Amniotic epithelial cell (primary cell): ENCODE measurements around the gene TBC1D32.
"Not testable (repeated sequence)": the region's sequence is repeated elsewhere in the genome, so short reads cannot be mapped to it uniquely, and the experiment has no call there.

Source experiments
- DNase-seq: peaks from one replicate; pipeline ENCODE4 v3.0.0-alpha.2; 2010; ENCODE audit warnings: low read depth

Gene TBC1D32

GRCh38 chr6:121223212-121223611 is 111.1 kb downstream of the TBC1D32 start:
- no peak for DNase-seq

GRCh38 chr6:121222656-121223055 is 111.6 kb downstream of the TBC1D32 start:
- DNase-seq: peak; percentile 41

GRCh38 chr6:121216928-121217327 is 117.4 kb downstream of the TBC1D32 start:
- peak; percentile 82 for DNase-seq

DNA sequence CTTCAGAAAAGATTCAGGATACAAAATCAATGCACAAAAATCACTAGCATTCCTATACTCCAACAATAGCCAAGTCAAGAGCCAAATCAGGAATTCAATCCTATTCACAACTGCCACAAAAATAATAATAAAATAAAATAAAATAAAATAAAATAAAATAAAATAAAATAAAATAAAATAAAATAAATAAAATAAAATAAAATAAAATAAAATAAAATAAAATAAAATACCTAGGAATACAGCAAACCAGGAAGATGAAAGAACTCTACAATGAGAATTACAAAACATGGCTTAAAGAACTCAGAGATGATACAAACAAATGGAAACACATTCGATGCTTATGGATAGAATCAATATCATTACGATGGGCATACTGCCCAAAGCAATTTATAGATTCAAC is 120.9 kb downstream of the TBC1D32 start:
- not testable (repeated sequence) for DNase-seq

GRCh38 chr6:121210943-121211342 is 123.3 kb downstream of the TBC1D32 start:
- DNase-seq: no peak

DNA sequence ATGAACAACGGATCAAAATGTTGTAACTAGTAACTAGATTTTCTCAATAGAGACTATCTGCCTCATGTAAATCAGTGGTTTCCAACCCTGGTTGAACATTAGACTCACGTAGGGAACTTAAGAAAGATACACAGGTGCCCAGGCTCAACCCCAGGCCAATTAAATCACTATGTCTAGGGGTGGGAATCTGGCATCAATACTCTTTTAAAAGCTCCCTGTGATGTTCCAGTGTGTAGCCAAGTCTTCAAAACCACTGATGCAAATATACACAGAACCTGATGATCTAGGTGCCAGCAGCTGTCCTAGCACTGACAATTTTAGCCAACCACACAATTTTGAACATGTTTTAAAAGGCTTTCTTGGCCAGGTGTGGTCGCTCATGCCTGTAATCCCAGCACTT is 128.7 kb downstream of the TBC1D32 start:
- DNase-seq: no peak

DNA sequence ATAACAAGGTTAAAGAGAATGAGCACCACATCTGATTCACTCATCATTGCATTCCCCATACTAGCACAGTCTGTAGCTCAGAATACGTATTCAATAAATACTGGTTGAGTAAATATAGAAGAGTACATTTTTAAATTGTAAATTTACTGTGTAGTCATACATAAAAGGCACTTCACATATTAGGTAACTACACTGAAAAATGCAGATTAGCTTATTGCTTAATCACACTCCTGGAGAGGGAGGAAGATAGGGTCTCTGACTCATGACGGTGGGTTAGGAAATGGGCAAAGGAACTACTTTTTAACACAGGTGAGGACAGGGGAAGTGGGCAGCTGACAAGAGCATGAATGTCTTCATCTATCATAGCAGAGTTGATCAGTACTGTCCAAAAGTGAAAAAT is 133.2 kb downstream of the TBC1D32 start:
- peak; percentile 81 for DNase-seq

- not testable (repeated sequence) for DNase-seq
Measured at GRCh38 chr6:121196042-121196441, 138.2 kb downstream of the TBC1D32 start.

DNA sequence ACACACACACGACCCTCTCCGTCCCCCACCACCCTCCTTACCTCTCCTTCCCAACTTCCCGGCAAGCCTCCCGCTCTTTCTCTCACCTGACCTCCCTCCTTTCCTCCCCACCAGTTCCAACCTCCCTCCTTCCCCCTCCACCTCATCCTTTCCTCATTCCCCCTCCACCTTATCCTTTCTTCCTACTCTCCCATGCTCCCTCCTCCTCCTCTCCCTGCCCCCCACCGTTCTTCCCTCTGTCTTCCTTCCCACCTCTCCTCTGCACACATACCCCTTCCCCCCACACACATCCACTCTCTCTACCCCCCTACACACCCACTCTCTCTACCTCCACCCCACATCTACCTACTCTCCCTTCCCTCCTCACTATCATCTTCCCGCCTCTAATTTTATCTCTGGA is 144.2 kb downstream of the TBC1D32 start:
- DNase-seq: no peak

DNA sequence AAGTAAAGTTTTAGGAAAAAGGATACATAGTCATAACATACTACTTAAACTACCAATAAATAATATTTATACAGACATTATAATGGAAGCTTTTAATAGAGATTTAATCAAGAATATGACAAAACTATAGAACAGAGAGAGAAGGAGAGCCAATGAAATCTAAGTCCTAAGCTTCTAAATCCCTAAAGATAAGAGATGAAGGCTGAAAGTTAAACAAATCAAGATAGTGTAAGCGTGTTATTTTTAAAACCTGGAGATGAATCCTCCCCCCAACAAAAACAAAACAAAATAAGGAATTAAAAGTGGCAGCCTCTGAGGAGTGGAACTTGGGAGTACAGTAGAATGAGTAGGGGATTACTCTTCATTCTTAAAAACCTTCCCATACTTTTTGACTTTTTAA is 145.9 kb downstream of the TBC1D32 start:
- peak; percentile 35 for DNase-seq

DNA sequence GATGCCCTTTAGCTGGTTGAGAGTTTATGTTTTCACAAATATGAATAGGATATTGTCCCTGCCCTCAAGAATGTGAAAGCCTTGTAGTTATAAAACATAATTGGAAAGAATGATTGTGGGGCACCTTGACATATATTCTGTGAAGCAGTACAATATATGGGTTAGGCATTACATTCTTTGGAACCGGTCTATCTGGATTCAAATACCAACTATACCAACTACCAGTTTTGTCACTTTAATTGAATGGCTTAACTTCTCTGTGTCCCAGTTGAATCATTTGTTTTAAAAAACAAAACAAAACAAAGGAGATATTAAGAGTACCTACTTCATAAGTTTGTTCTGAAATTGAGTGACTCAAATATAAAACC is 146.5 kb downstream of the TBC1D32 start:
- DNase-seq: no peak

DNA sequence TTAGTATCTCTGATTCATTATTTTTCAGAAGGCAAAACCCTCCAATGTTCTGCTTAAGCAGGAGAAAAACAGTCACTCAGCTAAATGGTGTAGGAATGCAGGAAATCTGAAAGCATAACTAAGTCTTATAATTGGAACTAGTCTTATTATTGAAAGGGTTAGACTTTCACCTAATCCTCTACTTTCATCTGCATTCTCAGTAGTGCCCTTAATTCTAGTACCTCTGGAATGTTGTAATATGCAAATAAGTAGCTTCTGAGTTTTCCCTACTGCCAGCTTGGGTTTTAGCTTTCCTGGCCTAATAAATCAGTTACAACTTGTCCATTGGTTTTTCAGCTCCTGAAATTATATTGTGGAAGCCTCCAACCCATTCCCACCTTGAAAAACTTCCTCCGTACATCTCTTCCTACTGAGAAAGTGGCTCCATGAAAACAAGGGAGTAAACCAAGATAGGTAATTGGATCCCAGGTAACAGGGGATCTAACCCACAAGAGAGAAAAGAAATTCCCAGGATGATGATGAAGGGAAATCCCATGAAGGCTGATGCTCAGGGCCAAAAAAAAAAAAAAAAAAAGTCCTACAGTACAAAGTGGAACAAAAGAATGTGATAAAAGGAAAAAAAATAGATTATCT is 147.0 kb downstream of the TBC1D32 start:
- no peak for DNase-seq

DNA sequence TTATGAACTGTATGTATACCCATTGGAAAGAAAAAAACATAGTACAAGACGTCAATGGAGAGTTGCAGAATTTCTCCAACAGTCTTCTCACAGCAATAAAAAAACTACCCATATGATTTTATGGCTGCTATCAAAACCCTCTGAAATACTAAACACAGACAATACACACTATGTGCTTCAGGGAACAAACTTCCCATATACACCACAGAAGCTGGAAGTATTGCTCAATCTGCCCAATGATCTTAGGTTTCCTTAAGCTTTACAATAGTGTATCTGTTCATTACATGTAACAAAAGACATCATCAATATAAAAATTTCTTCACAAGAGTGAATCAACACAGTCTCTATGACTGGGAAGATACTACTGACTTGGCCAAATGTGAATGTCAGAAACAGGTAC is 150.5 kb downstream of the TBC1D32 start:
- DNase-seq: no peak

- no peak for DNase-seq
Measured at GRCh38 chr6:121175827-121176226, 158.5 kb downstream of the TBC1D32 start.

DNA sequence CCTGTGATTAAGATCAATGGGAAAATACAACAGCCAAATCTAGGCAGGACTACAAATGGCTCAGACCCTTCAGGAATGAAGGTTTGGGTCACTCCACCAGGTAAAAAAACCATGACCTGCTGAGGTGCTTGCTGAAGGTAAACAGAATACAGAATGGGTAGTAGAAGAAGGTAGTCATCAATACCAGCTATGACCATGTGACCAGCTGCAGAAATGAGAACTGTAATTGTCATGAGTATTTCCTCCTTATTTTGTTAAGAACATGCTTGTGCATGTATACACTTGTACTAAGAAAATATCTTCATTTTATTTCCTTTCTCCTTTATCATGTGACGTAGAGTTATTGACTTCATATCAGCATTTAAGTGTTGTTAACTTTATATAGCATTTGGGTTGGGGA is 161.8 kb downstream of the TBC1D32 start:
- DNase-seq: not testable (repeated sequence)

DNA sequence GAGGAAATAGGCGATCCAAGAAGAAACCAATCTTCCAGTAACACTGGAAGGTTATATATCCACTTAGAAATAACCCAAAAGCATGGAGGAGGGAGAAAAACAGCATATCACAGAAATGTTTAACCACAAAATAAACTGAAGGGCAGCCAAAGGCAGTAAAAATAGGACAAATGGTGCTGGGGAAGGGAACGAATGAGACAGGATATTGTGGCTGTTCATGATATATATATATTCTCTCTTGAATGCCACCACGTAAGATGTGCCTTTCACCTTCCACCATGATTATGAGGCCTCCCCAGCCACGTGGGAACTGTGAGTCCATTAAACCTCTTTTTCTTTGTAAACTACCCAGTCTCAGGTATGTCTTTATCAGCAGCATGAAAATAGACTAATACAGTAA is 162.4 kb downstream of the TBC1D32 start:
- no peak for DNase-seq

GRCh38 chr6:121161886-121162285 is 172.4 kb downstream of the TBC1D32 start:
- DNase-seq: no peak

DNA sequence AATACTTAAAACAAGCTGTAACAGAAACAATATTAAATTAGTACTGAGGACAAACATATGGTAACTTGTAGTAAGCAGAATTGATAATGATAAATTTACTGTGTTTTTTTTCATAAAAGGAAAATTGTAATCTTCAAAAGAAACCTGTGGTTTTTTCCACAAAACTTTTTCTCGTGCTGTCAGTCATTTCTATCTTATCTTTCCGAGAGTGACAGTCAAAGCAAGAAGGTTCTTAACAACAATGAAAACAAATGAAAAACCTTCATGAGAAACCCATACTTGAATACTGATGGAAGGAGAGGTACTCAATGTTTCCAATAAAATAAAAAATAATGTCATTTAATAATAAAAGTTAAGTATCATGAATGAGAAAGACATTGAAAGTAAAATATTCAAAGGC is 174.0 kb downstream of the TBC1D32 start:
- DNase-seq: no peak

DNA sequence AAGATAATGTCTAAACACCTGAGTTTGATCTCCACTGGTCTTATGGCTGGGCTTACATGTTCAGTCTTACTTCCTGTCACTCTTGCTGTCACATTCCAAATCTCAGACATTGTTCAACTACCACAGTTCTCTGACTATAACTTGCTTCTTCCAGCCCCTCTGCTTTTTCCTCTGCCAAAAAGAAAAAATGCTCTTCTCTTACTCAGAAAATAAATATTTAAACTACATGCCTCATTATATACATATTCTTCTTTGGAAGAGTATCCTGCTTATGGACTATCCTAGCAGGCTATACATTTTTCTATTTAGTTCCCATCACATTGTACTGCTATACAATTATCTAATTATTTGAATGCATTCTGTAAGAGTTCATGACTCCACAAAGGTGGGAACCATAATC is 175.4 kb downstream of the TBC1D32 start:
- DNase-seq: no peak

GRCh38 chr6:121158438-121158837 is 175.8 kb downstream of the TBC1D32 start:
- DNase-seq: no peak

- DNase-seq: peak; percentile 23
Measured at GRCh38 chr6:121157906-121158305, 176.4 kb downstream of the TBC1D32 start.

DNA sequence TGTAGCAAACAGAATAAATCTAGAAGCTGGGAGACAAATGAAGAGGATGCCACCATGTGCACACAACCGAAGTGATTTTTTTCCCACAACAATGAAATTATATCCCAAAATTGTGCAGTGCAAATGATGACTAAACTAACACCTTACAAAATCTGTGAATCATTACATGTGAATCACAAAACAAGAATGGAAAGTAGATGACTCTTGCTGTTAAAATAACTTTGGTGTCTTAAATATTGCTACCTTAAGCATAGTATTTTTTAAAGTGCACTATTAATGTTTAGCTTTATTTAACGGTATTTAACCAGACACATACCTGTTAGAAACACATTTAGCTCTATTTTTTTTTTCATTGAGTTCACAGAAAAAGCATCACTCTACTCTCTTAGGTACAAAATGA is 190.8 kb downstream of the TBC1D32 start:
- DNase-seq: no peak

GRCh38 chr6:121142093-121142492 is 192.2 kb downstream of the TBC1D32 start:
- DNase-seq: no peak

DNA sequence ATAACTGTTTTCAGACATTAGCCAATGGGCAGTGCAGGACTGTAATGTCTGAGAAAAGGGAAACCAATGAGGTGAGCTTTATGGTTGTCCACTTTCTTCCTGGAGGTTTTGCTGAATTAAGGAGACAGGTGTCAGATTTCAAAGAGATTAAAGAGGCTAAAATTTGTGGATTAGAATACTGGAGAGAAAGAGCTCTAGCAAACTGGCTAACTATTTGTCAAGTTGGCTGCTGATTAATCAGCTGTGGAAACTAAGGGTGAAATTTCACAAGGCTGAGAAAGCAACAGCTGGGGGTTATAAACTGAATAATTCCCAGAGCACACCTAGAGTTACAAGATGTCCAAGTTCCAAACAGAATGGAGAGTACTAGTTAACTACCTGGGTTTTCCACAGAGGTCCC is 198.9 kb downstream of the TBC1D32 start:
- no peak for DNase-seq

GRCh38 chr6:121134922-121135321 is 199.4 kb downstream of the TBC1D32 start:
- no peak for DNase-seq
